ENCODE results near the gene EFCAB6.

EFCAB6 gene

DNA sequence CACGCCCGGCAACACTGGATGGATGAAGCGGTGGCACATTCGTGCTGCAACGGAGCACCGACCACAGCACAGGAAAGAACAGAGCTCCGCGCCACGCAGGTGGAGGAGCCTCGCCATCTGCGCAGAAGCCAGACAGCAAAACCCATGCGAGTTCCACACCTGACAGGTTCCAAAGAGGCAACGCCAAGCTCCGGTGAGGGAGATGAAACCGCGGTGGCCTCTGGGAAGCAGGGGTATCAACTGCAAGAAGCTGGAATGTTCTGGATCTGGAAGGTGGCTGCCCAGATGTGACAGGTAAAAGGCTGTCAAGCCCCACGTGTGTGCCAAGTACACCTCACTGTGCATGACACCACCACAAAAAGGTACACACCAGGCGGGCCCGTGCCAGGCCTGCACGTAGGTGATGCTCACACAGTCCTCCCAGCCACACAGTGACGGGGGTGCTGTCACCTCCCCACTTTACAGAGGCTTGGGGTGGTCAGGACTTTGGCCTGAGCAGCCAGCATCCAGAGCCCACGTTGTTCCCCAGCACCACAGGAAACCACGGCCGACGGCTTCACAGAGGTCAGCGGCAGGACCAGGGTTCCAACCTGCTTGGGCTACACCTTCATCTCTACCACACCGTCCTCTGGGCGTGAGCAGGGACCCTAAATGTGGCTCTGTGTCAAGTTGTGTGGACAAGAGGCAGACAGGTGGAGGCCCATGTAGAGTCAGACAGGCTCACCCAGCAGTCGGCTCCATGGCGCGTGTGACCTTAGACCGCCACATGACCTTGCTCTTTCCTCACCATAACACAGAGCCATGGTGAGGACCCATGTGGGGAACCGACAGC lies 19.7 kb upstream of the EFCAB6 start:
- ChIA-PET CTCF (no interaction called here), POLR2A (ENCODE audit: low non-redundant PET) (no interaction called here)
- TF ChIP-seq, protein P1, sequence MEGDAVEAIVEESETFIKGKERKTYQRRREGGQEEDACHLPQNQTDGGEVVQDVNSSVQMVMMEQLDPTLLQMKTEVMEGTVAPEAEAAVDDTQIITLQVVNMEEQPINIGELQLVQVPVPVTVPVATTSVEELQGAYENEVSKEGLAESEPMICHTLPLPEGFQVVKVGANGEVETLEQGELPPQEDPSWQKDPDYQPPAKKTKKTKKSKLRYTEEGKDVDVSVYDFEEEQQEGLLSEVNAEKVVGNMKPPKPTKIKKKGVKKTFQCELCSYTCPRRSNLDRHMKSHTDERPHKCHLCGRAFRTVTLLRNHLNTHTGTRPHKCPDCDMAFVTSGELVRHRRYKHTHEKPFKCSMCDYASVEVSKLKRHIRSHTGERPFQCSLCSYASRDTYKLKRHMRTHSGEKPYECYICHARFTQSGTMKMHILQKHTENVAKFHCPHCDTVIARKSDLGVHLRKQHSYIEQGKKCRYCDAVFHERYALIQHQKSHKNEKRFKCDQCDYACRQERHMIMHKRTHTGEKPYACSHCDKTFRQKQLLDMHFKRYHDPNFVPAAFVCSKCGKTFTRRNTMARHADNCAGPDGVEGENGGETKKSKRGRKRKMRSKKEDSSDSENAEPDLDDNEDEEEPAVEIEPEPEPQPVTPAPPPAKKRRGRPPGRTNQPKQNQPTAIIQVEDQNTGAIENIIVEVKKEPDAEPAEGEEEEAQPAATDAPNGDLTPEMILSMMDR (conservative IDR thresholded peaks at IDR 0.05; ENCODE audit: low read depth) = no peak
- no peak overlapping the region for H3K27ac ChIP-seq
- DNase-seq (ENCODE audit: low spot score) = no peak

DNA sequence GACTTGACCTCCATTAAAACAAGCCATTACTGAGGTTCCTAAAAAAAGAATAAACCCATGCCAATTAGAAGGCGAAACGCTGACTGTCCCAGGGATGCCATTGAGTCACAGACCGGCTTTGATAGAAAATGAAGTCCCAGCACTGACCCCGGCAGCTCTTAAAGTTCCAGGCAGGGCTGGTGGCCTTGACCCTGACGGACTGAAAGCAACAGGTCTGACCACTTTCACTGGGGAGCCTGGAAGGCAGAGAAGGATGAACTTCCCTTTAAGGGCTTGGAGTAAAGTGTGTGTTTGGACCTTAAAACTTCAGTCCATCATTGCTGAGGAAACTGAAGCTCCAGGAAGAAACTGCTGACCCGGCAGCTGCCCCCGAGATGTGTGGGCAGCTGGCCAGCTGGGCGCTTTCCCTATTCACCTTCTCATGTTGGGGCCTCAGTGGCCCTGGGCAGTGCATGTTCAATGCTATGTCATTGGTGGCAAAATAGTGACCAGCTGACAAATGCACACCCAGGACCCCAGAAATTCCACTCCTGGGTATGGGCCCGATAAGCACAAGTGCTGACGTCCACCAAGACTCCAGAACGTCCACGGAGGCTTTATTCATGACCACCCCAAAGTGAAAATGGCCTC lies 18.9 kb upstream of the EFCAB6 start:
- H3K27ac ChIP-seq = no peak overlapping the region
- CTCF ChIA-PET = no interaction called here
- DNase-seq (ENCODE audit: low spot score) = no peak
- TF ChIP-seq, protein P1 (conservative IDR thresholded peaks at IDR 0.05; ENCODE audit: low read depth) = no peak
- POLR2A ChIA-PET (ENCODE audit: low non-redundant PET) = no interaction called here

DNA sequence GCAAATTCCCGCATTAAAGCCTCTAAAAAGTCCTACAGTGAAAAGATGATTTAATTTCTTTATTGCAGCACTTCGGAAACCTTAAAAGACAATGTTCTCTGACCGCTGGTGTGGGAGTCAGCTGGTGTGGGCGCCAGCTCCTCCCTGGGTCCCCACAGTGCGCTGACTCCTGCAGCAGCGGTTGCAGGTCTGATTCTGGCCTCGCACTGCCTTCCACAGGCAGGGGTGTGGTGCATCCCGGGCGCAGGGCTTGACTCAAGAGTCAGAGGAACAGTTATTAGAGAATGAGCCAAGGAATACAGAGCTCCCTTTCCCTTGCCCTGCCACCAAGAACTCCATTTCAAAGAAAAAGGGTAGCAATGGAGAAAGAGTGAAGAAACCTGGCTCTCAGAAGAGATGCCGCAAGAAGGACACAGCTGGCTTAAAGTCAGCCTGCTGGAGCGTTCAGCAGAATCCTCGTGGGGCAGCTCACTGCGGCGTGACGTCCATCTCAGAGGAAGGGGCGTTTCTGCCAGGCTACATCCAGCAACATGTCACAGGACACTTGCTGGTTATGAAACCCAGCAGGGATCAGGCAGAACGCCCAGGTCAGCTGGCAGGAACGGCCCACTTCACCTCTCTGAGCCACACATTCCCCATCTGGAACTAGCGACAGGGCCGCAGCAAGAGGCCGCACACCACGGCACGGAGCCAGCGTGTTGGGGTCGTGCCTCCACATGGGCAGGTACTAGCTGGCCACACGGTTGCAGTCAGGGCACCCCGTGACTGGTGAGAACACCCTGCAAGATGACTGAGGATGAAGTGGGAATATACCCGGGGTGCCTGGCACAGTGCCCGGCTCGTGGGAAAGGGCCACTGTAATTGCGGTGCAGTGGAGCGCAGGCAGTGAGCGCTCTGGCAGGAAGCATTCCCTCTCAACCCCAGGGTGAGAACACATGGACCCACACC lies 18.1 kb upstream of the EFCAB6 start:
- no peak for DNase-seq (ENCODE audit: low spot score)
- no peak overlapping the region for H3K27ac ChIP-seq
- CTCF ChIA-PET = no interaction called here
- TF ChIP-seq, protein P1 (conservative IDR thresholded peaks at IDR 0.05; ENCODE audit: low read depth) = no peak
- POLR2A ChIA-PET (ENCODE audit: low non-redundant PET) = no interaction called here

DNA sequence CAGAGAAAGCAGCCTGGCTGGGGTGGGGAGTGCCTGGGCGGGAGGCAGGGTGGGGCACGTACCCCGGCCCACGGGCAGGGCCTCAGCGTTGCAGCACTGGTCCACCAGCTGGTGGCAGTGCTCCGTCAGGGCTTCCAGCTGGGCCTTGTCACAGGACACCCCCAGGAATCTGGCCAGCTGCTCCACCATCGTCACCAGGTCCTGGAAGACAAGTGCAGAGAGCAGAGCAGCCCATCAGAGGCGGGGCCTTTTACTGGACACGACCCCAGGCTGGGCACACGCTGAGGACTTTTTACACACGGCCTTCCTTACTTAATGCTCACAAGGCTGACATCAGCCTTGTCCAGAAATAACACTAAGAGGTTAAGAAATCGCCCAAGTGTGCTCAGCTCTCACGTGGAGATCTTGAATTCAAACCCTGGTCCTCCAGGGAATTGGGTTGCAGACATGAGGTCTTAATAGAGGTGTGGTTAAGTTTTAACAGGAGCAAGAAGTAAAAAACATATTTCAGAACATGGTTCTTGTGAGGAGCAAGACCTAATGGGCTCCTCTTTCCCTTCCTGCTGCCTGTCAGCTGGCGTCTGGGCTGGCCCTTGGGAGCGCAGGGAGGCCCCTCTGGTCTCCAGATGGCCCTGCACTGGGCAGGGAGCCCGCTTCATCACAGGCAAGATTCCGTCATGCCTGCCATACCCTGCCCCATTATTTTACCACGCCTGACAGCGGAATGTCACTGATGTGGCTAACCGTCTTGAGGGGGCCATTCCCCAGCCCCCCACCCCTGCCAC lies 17.1 kb upstream of the EFCAB6 start:
- CTCF ChIA-PET = no interaction called here
- POLR2A ChIA-PET (ENCODE audit: low non-redundant PET) = no interaction called here
- no peak for DNase-seq (ENCODE audit: low spot score)
- no peak overlapping the region for H3K27ac ChIP-seq
- TF ChIP-seq, protein P1 (conservative IDR thresholded peaks at IDR 0.05; ENCODE audit: low read depth) = no peak

DNA sequence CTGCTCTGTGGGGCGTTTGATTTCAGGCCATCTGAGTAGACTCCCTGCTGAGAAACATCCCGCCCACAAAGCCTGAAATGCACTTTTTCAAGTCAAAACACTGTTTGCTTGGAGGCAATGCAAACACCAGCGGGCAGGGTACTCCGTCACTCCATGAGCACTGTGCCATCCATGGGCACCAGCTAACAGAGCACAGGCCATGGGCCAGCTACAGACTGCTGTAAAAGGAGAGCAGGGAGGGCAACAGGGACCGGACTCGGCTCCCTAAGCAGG lies 16.6 kb upstream of the EFCAB6 start:
- ChIA-PET POLR2A (ENCODE audit: low non-redundant PET) (no interaction called here), CTCF (no interaction called here)
- TF ChIP-seq, protein P1 (conservative IDR thresholded peaks at IDR 0.05; ENCODE audit: low read depth) = no peak
- no peak for DNase-seq (ENCODE audit: low spot score)
- no peak overlapping the region for H3K27ac ChIP-seq

All from RWPE1 (cell line).